COLO829 (cell line): ENCODE measurements around the gene DTWD1.
A peak's percentile ranks its signal among the peaks of the same experiment; 100 is the strongest.
"Not testable (repeated sequence)": the region's sequence is repeated elsewhere in the genome, so short reads cannot be mapped to it uniquely, and the experiment has no call there.

Experiments used
- DNase-seq: peaks from one replicate; pipeline ENCODE4 v3.0.0; 2012; ENCODE audit warnings: low spot score

Gene DTWD1, protein sequence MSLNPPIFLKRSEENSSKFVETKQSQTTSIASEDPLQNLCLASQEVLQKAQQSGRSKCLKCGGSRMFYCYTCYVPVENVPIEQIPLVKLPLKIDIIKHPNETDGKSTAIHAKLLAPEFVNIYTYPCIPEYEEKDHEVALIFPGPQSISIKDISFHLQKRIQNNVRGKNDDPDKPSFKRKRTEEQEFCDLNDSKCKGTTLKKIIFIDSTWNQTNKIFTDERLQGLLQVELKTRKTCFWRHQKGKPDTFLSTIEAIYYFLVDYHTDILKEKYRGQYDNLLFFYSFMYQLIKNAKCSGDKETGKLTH

DNA sequence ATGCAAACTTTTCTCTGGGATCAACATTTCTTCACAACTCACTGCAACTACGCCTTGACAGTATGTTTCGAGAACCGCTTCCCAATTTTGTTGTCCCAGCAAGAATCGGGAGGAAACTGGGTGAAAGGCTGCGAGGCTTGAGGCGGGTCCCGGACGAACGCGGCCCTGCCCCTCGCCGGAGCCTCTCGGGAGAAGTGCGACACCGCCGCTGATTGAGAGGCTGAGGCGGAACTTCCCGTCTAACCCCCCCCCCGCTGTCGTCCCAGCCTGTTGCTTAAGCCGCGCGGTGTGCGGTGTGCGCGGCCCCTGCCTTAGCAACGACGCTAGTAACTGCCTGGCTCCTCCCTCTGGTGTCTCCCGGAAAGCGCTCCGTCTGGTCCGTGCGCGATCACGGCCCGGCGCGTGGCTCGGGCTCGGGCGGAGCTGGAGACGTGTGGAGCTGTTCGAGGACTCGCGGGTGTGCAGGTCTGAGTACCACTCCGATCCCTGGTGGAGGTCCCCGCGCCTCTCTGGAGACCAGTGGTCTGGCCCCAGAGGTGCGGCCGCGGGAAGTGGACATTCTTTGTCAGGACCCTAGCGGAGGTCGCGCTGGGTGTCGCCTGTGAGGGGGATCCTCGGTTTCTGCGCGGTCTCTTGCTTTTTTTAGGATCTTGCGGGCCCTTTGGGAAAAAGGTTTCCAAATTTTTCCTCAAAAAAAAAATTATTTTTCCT lies at the start of gene DTWD1, which contains the start of gene FAM227B:
TSS of gene DTWD1 (plus strand) at position 391 of the 711 bp plus-strand sequence. CDS start 4,120 bp downstream, outside the sequence.
TSS of gene FAM227B (minus strand) at position 161 of the 711 bp plus-strand sequence. CDS start 5,647 bp downstream, outside the sequence.
- DNase-seq, result peak; percentile 72

DNA sequence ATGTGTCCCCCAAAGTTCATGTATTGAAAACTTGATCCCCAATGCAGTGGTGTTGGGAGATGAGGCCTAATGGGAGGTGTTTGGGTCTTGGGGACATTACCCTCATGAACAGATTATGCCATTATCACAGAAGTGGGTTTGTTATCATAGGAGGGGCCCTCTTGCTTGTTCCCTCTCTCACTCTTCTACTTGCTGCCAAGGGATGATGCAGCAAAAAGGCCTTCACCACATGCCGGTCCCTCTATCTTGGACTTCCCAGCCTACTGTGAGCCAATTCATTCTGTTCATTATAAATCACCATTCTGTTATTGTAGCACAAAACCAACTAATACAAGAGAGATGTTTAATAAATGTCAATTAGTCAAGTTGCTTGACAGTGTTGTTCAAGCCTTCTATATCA lies 47.4 kb upstream of the DTWD1 start:
- no peak for DNase-seq

DNA sequence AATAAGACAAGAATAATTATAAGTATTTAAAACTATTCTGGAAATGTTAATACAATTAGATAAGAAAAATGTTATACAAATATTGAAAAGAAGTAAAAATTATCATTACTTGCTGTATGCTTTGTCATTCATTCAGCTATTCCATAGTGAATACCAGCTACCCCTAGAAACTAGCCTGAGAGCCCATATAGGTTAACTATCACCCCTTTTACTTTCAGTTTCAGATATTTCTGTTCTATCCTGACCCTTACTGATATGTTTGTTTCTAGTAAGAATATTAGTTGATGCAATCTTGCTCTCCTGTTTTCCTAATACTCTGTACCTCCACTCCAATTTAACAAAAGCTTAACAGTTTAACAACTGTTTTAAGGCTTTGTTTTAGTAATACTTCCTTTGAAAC lies 31.8 kb upstream of the DTWD1 start:
- DNase-seq, result no peak

- DNase-seq, result not testable (repeated sequence)
Measured at GRCh38 chr15:49592829-49593316, 28.0 kb upstream of the DTWD1 start.

GRCh38 chr15:49604625-49605409 lies 16.0 kb upstream of the DTWD1 start:
- DNase-seq, result no peak

DNA sequence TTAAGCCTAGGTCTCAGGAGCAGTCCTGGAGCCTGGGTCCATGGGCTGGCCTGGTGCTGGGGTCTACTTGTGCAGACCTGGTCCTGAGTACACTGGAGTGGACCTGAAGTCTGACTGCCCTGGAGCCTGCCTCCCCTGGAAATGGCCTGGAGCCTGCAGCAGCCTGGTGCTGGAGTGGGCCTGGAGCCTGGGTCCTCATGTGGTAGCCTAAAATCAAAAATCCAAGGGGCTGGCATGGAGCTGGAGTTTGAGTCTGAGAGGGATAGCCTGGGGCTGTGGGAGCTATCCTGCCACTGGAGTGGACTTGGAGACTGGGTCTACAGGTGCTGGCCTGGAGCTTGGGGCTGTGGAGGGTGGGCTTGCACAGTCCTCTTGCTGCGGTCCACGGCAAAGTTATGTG lies 15.3 kb upstream of the DTWD1 start:
- DNase-seq, result no peak

- no peak for DNase-seq
Measured at GRCh38 chr15:49606594-49606993, 14.3 kb upstream of the DTWD1 start.

DNA sequence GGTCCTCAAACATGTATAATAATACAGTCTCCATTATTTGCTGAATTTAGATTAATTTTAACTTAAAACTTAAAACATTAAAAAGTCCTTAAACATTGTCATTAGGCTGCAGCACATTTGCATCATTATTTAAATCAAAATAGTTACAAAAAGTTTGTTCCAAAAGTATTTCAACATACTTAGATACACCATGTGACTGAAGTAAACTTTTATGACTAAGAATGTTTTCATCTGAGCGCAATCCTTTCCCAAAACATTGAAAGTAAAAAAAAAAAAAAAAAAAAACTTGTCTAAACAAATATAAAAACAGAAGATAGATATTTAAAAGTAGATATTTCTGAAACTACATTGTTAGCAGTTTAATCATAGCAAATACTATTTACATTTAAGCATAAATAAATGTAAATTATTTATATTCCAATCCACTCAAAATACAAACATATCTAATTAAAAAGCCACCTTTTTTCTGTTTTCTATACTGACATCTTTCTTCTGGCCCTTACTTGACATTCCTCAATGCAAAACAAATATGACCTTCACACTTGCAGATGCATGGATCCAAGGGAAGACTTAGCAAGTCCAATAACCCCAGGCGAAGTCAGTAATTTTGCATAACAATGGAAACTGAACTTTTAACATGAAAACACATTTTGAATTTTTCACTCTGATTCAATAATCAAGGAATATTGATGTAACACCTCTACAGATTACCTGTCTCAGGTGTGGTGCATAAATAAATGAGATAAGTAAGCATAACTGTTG lies 10.5 kb upstream of the DTWD1 start:
- no peak for DNase-seq

GRCh38 chr15:49612240-49612639 lies 8.6 kb upstream of the DTWD1 start:
- not testable (repeated sequence) for DNase-seq

DNA sequence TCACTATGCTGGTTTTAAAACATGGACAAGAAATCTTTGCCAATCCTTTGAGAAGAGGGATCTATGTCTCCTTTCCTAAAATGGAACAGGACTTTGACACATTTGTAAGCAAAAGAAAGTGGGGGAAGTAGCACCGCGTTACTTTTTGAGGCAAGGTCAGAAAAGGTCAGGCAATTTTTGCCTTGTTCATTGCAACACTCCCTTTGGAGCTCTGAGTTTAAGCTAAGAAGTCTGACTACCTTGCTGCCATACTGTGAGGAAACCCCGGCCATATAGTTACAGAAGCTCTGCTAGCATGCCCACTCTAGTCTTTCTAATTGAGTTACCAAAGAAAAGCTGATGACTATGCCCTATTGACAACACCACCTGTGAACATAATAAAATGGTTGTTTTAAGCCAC lies 1.6 kb upstream of the DTWD1 start:
- DNase-seq, result no peak

DNA sequence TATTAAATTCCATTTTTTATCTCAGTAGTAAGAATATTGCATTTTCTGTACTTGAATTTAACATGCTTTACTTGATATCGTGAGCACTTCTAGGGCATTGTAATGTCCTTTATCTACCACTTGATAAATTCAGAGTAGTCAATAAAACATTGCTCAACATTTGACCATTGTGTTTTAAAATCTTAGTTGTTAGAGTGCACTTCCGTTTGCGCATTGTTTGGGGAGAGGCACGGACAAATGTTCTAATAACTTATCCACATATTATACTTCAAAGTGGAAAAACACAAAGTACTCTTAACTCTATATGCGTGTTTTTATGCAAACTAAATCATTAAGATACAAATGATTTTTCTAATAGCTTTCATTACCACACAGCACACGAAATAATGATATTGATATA lies 649 bp upstream of the DTWD1 start:
- no peak for DNase-seq

- no peak for DNase-seq
Measured at GRCh38 chr15:49621401-49621811, 558 bp downstream of the DTWD1 start.

DNA sequence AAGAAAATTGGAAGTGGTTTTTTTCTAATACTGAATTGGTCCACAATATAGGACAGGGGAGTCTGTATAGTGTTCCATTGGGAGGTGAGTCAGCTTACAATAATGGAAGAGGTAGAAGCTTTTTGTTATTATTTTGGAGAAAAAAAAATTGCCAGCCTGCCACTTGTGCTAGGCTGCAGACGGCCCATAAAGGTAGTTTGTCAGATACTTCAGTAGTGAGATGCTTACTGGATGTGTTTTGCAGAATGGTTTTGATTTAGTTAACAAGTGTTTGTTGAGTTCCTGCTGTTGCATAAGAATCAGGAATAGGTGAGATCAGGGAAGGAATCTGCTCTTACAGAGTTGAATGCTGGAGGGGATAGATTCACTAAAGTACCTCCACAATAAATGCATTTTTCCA lies 1.0 kb downstream of the DTWD1 start:
- no peak for DNase-seq

GRCh38 chr15:49622561-49622960 lies 1.7 kb downstream of the DTWD1 start:
- DNase-seq, result no peak

- peak; percentile 33 for DNase-seq
Measured at GRCh38 chr15:49624056-49624455, 3.2 kb downstream of the DTWD1 start.

GRCh38 chr15:49625460-49626036 lies 4.7 kb downstream of the DTWD1 start:
- DNase-seq, result no peak

- peak; percentile 8 for DNase-seq
Measured at GRCh38 chr15:49627407-49627877, 6.6 kb downstream of the DTWD1 start.

GRCh38 chr15:49628379-49628778 lies 7.5 kb downstream of the DTWD1 start:
- DNase-seq, result no peak

GRCh38 chr15:49637857-49638256 lies 17.0 kb downstream of the DTWD1 start:
- DNase-seq, result no peak

- DNase-seq, result no peak
Measured at GRCh38 chr15:49644364-49644794, 23.5 kb downstream of the DTWD1 start.

GRCh38 chr15:49645277-49645676 lies 24.4 kb downstream of the DTWD1 start:
- no peak for DNase-seq
